ENCODE measurements around the gene ERN1.

DNA sequence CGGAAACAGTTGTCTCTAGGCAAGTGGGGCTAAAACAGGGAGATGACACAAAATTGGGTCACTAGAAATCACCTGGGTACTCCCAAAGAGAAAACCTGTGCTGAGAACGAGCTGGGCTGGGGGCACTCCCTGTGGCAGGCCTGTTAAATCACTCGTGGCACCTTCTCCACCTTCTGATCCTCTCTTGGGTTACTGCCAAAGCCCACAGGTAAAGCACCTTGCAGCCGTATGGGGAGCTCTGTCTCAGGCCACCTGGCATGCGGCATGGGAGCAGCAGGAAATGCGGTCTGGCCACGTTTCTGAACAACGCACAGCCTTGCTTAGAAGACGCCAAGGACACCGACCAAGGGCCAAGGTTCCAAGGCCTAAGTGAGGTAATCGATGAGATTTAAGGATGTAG is 88.0 kb downstream of the ERN1 start:
- TF ChIP-seq POLR2A (IDR thresholded peaks at IDR 0.05), result no peak
- TF ChIP-seq CTCF (IDR thresholded peaks at IDR 0.05 in 4 of 5, conservative IDR thresholded peaks at IDR 0.05 in 1 of 5), result no peak

Data from gastrocnemius medialis (tissue), 4 donors.